ENCODE data around the gene TBCA. TPM values are rescaled to one million over a fixed set of nuclear protein-coding genes. Genes with fewer than 3 reads are reported as not detected.

Gene TBCA
- total RNA-seq, 2 experiments from 2014 or later = 174 to 268 TPM

DNA sequence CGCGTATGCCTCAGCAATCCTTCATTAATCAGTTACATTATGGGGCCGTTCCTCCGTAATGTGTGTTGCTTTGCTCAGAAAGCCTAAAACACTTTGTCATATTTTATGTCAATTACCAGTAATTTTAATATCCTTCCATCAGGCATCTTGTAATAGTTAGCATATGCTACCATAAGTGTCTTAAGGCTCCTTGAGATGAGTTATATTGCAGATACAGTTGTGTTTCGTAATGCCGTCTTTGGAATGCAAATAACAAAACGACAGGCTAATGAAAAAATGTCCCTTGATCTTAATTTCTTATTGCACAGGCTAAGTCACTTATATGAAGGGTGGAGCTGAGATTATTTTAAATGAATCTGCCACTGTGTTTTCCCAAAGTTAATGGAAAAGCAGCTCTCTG lies 50.5 kb downstream of the TBCA start:
- peaks cover 96% of the 10 kb centered on the region for H3K79me2 ChIP-seq (ENCODE audit: insufficient read depth, low read depth, low read length)
- no peaks in the 10 kb centered on the region for H3K4me1 ChIP-seq (ENCODE audit: insufficient read depth, low read length, poor library complexity, severe bottlenecking)
- no peak overlapping the region for H3K4me2 ChIP-seq (ENCODE audit: low read length)
- TF ChIP-seq, protein P1, sequence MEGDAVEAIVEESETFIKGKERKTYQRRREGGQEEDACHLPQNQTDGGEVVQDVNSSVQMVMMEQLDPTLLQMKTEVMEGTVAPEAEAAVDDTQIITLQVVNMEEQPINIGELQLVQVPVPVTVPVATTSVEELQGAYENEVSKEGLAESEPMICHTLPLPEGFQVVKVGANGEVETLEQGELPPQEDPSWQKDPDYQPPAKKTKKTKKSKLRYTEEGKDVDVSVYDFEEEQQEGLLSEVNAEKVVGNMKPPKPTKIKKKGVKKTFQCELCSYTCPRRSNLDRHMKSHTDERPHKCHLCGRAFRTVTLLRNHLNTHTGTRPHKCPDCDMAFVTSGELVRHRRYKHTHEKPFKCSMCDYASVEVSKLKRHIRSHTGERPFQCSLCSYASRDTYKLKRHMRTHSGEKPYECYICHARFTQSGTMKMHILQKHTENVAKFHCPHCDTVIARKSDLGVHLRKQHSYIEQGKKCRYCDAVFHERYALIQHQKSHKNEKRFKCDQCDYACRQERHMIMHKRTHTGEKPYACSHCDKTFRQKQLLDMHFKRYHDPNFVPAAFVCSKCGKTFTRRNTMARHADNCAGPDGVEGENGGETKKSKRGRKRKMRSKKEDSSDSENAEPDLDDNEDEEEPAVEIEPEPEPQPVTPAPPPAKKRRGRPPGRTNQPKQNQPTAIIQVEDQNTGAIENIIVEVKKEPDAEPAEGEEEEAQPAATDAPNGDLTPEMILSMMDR (conservative IDR thresholded peaks at IDR 0.05; ENCODE audit: low read length) = no peak
- no peak for TF ChIP-seq EZH2phosphoT487 (IDR thresholded peaks at IDR 0.05; ENCODE audit: borderline replicate concordance, low read depth, low read length)
- H3K9me2 ChIP-seq (ENCODE audit: insufficient read depth, low read length) = no peaks in the 10 kb centered on the region
- no peak overlapping the region for H3K27ac ChIP-seq (ENCODE audit: low read depth, low read length, poor library complexity, severe bottlenecking)
- no TSS peak for BruUV-seq (replicated peaks)
- H4K20me1 ChIP-seq (ENCODE audit: insufficient read depth, low read length) = peaks cover 18% of the 10 kb centered on the region
- no peaks in the 10 kb centered on the region for H3K9me3 ChIP-seq (ENCODE audit: low read length)
- intact Hi-C loops (cut with micrococcal nuclease; ENCODE audit: unreplicated experiment) = no loop called here
- peaks cover 13% of the 10 kb centered on the region for H3K36me3 ChIP-seq (ENCODE audit: insufficient read depth, low read length)
- no peak overlapping the region for H2AFZ ChIP-seq (ENCODE audit: low read length)
- POLR2A ChIA-PET = interaction anchor here (0.6 to 0.9 kb wide), 2 partner anchors 566 to 917 kb away, joined by 3 to 4 read pairs; no protein-coding TSS in a partner anchor
- CTCF ChIA-PET (ENCODE audit: unreplicated experiment) = no interaction called here
- no peak for DNase-seq (ENCODE audit: low spot score)
- H3K4me3 ChIP-seq (ENCODE audit: low read depth, low read length, poor library complexity, severe bottlenecking) = no peak overlapping the region

DNA sequence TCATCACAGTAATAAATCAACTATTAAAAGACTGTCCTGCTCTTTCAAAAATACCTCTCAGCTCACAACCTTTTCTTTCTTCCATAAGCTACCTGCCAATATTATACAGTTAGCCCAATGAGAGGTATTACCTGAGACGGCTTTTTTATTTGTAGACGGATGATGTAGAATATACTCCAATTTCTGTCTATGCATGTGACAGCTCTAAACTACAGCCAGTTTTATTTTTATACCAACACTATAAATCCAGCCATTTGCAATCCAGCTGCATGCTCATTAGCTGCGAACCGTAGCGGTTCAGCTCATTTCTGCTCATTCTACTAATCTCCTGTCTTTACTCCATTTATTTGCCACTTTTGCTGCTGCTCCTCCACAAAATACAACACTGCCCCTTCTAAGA lies 51.2 kb downstream of the TBCA start:
- intact Hi-C loops (cut with micrococcal nuclease; ENCODE audit: unreplicated experiment) = no loop called here

More for the DNA sequence above, 51.2 kb downstream of the TBCA start:
- no peak for DNase-seq (ENCODE audit: low spot score)
- TF ChIP-seq, protein P1 (conservative IDR thresholded peaks at IDR 0.05; ENCODE audit: low read length) = no peak
- no peak for TF ChIP-seq EZH2phosphoT487 (IDR thresholded peaks at IDR 0.05; ENCODE audit: borderline replicate concordance, low read depth, low read length)
- H3K9me2 ChIP-seq (ENCODE audit: insufficient read depth, low read length) = no peaks in the 10 kb centered on the region
- ChIA-PET POLR2A (interaction anchor here (0.6 to 0.9 kb wide), 2 partner anchors 152 to 918 kb away, joined by 4 to 7 read pairs; no protein-coding TSS in a partner anchor), CTCF (ENCODE audit: unreplicated experiment) (no interaction called here)
- H3K4me2 ChIP-seq (ENCODE audit: low read length) = no peak overlapping the region
- peaks cover 8% of the 10 kb centered on the region for H3K36me3 ChIP-seq (ENCODE audit: insufficient read depth, low read length)
- no peak overlapping the region for H2AFZ ChIP-seq (ENCODE audit: low read length)
- H3K27ac ChIP-seq (ENCODE audit: low read depth, low read length, poor library complexity, severe bottlenecking) = no peak overlapping the region
- peaks cover 93% of the 10 kb centered on the region for H3K79me2 ChIP-seq (ENCODE audit: insufficient read depth, low read depth, low read length)
- no peak overlapping the region for H3K4me3 ChIP-seq (ENCODE audit: low read depth, low read length, poor library complexity, severe bottlenecking)
- no peaks in the 10 kb centered on the region for H3K4me1 ChIP-seq (ENCODE audit: insufficient read depth, low read length, poor library complexity, severe bottlenecking)
- BruUV-seq (replicated peaks) = no TSS peak
- H4K20me1 ChIP-seq (ENCODE audit: insufficient read depth, low read length) = peaks cover 18% of the 10 kb centered on the region
- H3K9me3 ChIP-seq (ENCODE audit: low read length) = no peaks in the 10 kb centered on the region
